PFSK-1 (cell line): ENCODE results near the gene TMEM182.

Experiments used
- FOXP2 ChIP-seq: optimal IDR thresholded peaks from 2 replicates; pipeline ENCODE3; 2011; ENCODE audit warnings: borderline replicate concordance, control low read depth, inconsistent platforms; ENCODE audit not compliant: insufficient read depth; ENCODE audit errors: extremely low read length, extremely low read depth
- POLR2AphosphoS5 ChIP-seq: IDR thresholded peaks from 2 replicates; pipeline ENCODE4 v1.6.1; 2012; ENCODE audit warnings: low read depth, mild to moderate bottlenecking, control low read depth, low read length, moderate library complexity
- SIN3A ChIP-seq: IDR thresholded peaks from 2 replicates; pipeline ENCODE4 v1.6.1; 2012; ENCODE audit warnings: mild to moderate bottlenecking, low read length, moderate library complexity, borderline replicate concordance; ENCODE audit not compliant: insufficient read depth
- TAF1 ChIP-seq: IDR thresholded peaks from 2 replicates; pipeline ENCODE4 v1.6.1; 2012; ENCODE audit warnings: low read length, control low read depth, borderline replicate concordance; ENCODE audit not compliant: insufficient read depth
- TF ChIP-seq, protein P1 (sequence below), 2 experiments: IDR thresholded peaks; 2 replicates each; pipeline versions ENCODE4 v1.6.1 to v1.8.0; 2011 to 2012; ENCODE audit warnings: low read depth in 2 of 2, low read length in 2 of 2, control low read depth in 1 of 2, inconsistent platforms in 1 of 2, mild to moderate bottlenecking in 1 of 2, moderate library complexity in 1 of 2; ENCODE audit not compliant: insufficient read depth in 1 of 2

Gene TMEM182

DNA sequence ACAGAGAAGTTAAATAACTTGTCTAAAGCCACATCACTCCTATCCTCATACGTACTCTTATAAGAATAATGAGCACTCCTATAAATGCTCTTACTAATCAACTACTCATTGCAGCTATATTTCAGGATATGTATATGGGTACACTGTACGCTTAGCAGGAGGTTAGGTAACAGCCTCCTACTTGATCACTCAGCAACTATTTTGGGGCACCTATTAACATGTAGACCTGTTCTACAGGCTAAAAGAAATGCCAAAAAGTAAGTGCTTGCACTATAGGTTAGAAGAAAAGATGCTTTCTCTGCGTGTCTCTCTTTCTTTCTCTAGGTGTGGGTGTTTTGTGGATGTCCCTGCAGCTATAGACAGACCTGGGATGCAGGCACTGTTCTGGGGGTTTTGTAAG lies 83.1 kb downstream of the TMEM182 start:
- TF ChIP-seq FOXP2 (no peak), SIN3A (no peak)

DNA sequence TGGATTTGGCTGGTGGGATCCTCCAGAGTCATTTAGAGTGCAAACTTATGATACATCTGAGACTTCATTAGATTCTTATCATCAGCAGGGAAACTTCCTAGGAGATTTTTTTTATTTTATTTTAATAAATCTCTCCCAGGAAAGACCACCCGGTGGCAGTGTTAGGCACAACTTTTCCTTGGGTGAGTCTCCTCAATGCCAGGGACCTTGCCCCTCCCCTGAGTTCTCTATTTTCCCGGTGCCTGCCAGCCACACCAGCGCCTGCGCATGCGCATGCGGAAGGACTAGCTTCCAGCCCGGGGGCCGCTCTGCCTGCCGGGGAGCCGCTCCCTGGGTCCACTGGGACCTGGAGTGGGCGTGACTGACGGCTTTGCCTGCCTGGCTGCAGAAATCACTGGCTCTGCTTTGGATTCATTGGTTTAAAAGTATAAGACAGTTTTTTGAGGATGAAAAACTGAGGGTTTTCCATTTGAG lies 86.6 kb downstream of the TMEM182 start:
- TF ChIP-seq TAF1 (no peak), FOXP2 (no peak), POLR2AphosphoS5 (no peak), SIN3A (no peak)
- TF ChIP-seq, protein P1, sequence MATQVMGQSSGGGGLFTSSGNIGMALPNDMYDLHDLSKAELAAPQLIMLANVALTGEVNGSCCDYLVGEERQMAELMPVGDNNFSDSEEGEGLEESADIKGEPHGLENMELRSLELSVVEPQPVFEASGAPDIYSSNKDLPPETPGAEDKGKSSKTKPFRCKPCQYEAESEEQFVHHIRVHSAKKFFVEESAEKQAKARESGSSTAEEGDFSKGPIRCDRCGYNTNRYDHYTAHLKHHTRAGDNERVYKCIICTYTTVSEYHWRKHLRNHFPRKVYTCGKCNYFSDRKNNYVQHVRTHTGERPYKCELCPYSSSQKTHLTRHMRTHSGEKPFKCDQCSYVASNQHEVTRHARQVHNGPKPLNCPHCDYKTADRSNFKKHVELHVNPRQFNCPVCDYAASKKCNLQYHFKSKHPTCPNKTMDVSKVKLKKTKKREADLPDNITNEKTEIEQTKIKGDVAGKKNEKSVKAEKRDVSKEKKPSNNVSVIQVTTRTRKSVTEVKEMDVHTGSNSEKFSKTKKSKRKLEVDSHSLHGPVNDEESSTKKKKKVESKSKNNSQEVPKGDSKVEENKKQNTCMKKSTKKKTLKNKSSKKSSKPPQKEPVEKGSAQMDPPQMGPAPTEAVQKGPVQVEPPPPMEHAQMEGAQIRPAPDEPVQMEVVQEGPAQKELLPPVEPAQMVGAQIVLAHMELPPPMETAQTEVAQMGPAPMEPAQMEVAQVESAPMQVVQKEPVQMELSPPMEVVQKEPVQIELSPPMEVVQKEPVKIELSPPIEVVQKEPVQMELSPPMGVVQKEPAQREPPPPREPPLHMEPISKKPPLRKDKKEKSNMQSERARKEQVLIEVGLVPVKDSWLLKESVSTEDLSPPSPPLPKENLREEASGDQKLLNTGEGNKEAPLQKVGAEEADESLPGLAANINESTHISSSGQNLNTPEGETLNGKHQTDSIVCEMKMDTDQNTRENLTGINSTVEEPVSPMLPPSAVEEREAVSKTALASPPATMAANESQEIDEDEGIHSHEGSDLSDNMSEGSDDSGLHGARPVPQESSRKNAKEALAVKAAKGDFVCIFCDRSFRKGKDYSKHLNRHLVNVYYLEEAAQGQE (IDR thresholded peaks at IDR 0.05; ENCODE audit: insufficient read depth in 1 of 2, low read depth in 2 of 2, low read length in 2 of 2): no peak

DNA sequence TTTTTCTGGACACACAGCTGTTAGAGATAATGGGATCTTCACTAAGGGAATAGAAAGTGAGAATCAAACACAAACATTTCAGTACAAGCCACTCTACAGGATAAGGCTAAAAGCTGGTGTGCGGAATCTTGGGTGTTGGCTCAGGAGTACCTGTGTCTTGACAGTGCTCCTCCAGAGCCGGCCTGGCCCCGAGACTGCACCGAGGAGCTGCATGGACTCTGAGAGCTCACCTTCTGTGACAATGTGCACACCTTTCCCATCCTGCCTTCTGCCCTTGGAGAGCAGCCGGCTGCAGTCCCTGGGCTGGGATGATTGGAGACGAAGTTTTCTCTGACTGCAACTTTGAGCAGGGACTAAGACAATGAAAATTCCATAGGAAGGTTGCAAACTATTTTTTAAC lies 89.1 kb downstream of the TMEM182 start:
- TF ChIP-seq POLR2AphosphoS5: no peak
- TF ChIP-seq SIN3A: no peak
- no peak for TF ChIP-seq FOXP2
- TF ChIP-seq, protein P1 (IDR thresholded peaks at IDR 0.05; ENCODE audit: insufficient read depth in 1 of 2, low read depth in 2 of 2, low read length in 2 of 2): no peak
- no peak for TF ChIP-seq TAF1

DNA sequence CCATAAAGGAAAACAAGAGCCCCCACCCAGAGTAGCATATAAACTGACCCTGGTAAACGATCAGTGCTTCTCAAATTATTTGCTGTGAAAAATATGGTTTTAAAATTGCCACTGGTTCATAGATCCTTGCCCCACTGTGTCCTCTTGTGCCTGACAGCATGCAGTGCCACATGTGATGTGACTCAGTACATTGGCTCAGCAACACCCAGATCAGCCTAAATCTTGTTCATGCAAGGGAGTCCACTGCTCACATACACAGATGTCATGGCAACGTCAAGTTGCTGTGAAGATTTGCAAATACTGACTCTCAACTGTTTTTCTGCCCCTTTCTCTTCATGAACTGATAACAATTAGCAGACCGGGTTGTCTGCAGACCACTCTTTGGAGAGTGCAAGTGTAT lies 91.0 kb downstream of the TMEM182 start:
- TF ChIP-seq POLR2AphosphoS5 (no peak), FOXP2 (no peak), TAF1 (no peak), SIN3A (no peak)
- TF ChIP-seq, protein P1 (IDR thresholded peaks at IDR 0.05; ENCODE audit: insufficient read depth in 1 of 2, low read depth in 2 of 2, low read length in 2 of 2): no peak
